Measurements from ENCODE around the gene PSAP.
A peak's percentile ranks its signal among the peaks of the same experiment; 100 is the strongest.

Gene PSAP

GRCh38 chr10:71824333-71824732 lies 26.7 kb downstream of the PSAP start:
- no peak for DNase-seq

GRCh38 chr10:71823356-71823755 lies 27.7 kb downstream of the PSAP start:
- no peak for DNase-seq

GRCh38 chr10:71821909-71822763 lies 28.9 kb downstream of the PSAP start:
- no peak for DNase-seq

GRCh38 chr10:71820966-71821365 lies 30.1 kb downstream of the PSAP start:
- DNase-seq, result no peak

GRCh38 chr10:71819985-71820384 lies 31.1 kb downstream of the PSAP start:
- no peak for DNase-seq

- no peak for DNase-seq
Measured at GRCh38 chr10:71819441-71819861, 31.6 kb downstream of the PSAP start.

- DNase-seq, result no peak
Measured at GRCh38 chr10:71818674-71819260, 32.3 kb downstream of the PSAP start.

GRCh38 chr10:71817831-71818655 lies 33.0 kb downstream of the PSAP start:
- no peak for DNase-seq

GRCh38 chr10:71816936-71817618 lies 34.0 kb downstream of the PSAP start:
- no peak for DNase-seq

GRCh38 chr10:71816421-71816851 lies 34.6 kb downstream of the PSAP start:
- DNase-seq, result no peak

GRCh38 chr10:71815515-71816130 lies 35.4 kb downstream of the PSAP start:
- DNase-seq, result no peak

- no peak for DNase-seq
Measured at GRCh38 chr10:71814922-71815411, 36.1 kb downstream of the PSAP start.

GRCh38 chr10:71812913-71813590 lies 38.0 kb downstream of the PSAP start:
- no peak for DNase-seq

GRCh38 chr10:71812016-71812912 lies 38.8 kb downstream of the PSAP start:
- DNase-seq, result peak; percentile 3

GRCh38 chr10:71811351-71811750 lies 39.7 kb downstream of the PSAP start:
- DNase-seq, result no peak

- DNase-seq, result no peak
Measured at GRCh38 chr10:71810048-71810750, 40.9 kb downstream of the PSAP start.

- DNase-seq, result no peak
Measured at GRCh38 chr10:71809628-71810027, 41.4 kb downstream of the PSAP start.

- no peak for DNase-seq
Measured at GRCh38 chr10:71807557-71808510, 43.2 kb downstream of the PSAP start.
